Measurements from ENCODE around the gene P4HA3.

P4HA3 gene

GRCh38 chr11:74316772-74317505 is 5.5 kb upstream of the P4HA3 start:
- no peak for DNase-seq

- DNase-seq = no peak
Measured at GRCh38 chr11:74312326-74312725, 886 bp upstream of the P4HA3 start.

GRCh38 chr11:74310857-74311256 is 583 bp downstream of the P4HA3 start:
- DNase-seq = no peak

- DNase-seq = no peak
Measured at GRCh38 chr11:74307434-74307833, 4.0 kb downstream of the P4HA3 start.

GRCh38 chr11:74306435-74307175 is 4.8 kb downstream of the P4HA3 start:
- no peak for DNase-seq

GRCh38 chr11:74299015-74299414 is 12.4 kb downstream of the P4HA3 start:
- no peak for DNase-seq

GRCh38 chr11:74297484-74297883 is 14.0 kb downstream of the P4HA3 start:
- DNase-seq = no peak

GRCh38 chr11:74288911-74289310 is 22.5 kb downstream of the P4HA3 start:
- DNase-seq = no peak

GRCh38 chr11:74288161-74288560 is 23.3 kb downstream of the P4HA3 start:
- no peak for DNase-seq

GRCh38 chr11:74284466-74284865 is 27.0 kb downstream of the P4HA3 start:
- no peak for DNase-seq

GRCh38 chr11:74283580-74284180 is 27.8 kb downstream of the P4HA3 start:
- no peak for DNase-seq

- DNase-seq = no peak
Measured at GRCh38 chr11:74282914-74283371, 28.5 kb downstream of the P4HA3 start.

GRCh38 chr11:74282421-74282820 is 29.0 kb downstream of the P4HA3 start:
- DNase-seq = no peak

- DNase-seq = no peak
Measured at GRCh38 chr11:74280494-74280893, 30.9 kb downstream of the P4HA3 start.

- no peak for DNase-seq
Measured at GRCh38 chr11:74279256-74279655, 32.2 kb downstream of the P4HA3 start.

GRCh38 chr11:74278721-74279161 is 32.7 kb downstream of the P4HA3 start:
- DNase-seq = no peak

- DNase-seq = no peak
Measured at GRCh38 chr11:74278103-74278502, 33.3 kb downstream of the P4HA3 start.

- no peak for DNase-seq
Measured at GRCh38 chr11:74276581-74276980, 34.9 kb downstream of the P4HA3 start.

- no peak for DNase-seq
Measured at GRCh38 chr11:74272276-74272675, 39.2 kb downstream of the P4HA3 start.

GRCh38 chr11:74269161-74269811 is 42.2 kb downstream of the P4HA3 start:
- DNase-seq = no peak

GRCh38 chr11:74268456-74268855 is 43.0 kb downstream of the P4HA3 start:
- no peak for DNase-seq

- DNase-seq = no peak
Measured at GRCh38 chr11:74267014-74267413, 44.4 kb downstream of the P4HA3 start.

GRCh38 chr11:74265256-74265655 is 46.2 kb downstream of the P4HA3 start:
- no peak for DNase-seq

Data from activated CD8-positive, alpha-beta memory T cell treated with anti-CD3 and anti-CD28 coated beads for 24 hours (primary cell).